KBM-7 (cell line): Measurements from ENCODE around the gene AGO4.
"Not testable (repeated sequence)": the region's sequence is repeated elsewhere in the genome, so short reads cannot be mapped to it uniquely, and the experiment has no call there.

Source experiments
- DNase-seq: peaks from one replicate; pipeline ENCODE4 v3.0.0-alpha.2; 2015
- in situ Hi-C: fragments of 300-500 bp; cut with MboI; formaldehyde crosslinking; loops from 2 replicates; pipeline ENCODE4 v1.14.3; 2020; ENCODE audit warnings: low sequenced_read_pairs, low pct_unique_long_range_greater_than_20kb, mixed read lengths

The AGO4 gene

DNA sequence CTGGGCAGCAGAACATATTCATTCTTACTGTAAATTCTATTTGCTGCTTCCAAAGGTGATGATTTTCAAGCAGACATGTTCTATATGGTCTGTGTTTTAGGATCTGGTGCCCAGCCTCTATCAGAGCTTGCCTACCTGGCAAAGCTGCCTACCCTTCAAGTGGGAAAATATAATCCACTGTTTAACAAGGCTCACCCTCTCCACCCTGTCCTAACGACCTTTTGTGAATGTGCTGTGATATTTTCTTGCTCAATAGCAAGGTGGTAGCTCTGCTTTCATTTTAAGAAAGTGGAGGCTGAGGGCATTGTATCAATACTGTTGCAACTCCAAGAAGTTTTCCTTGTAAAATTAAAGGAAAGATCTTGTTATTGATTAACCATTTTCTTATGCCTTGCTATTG lies 49.1 kb downstream of the AGO4 start:
- DNase-seq: no peak
- in situ Hi-C loops: no loop called here

DNA sequence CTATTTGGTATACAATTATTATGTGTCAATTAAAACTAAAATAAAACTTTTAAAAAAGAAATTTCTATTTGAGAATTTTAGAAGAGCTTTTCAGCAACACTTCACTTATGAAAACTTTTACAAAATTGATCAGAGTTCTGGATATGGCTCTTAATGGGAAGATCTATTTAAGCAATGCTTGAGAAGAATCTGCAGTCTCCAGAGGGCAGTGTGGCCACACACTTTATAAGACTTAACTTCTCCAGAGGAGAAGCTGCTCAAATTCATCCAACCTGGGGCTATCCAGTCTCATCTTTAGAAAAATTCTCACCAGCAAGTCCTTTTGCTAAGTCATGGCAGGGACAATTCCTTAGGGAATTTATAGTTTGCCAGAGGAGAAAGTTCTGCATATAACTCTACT lies 50.0 kb downstream of the AGO4 start:
- in situ Hi-C loops: no loop called here
- peak; percentile 47 for DNase-seq

GRCh38 chr1:35860696-35861095 lies 52.9 kb downstream of the AGO4 start:
- in situ Hi-C loops: no loop called here
- peak; percentile 61 for DNase-seq

DNA sequence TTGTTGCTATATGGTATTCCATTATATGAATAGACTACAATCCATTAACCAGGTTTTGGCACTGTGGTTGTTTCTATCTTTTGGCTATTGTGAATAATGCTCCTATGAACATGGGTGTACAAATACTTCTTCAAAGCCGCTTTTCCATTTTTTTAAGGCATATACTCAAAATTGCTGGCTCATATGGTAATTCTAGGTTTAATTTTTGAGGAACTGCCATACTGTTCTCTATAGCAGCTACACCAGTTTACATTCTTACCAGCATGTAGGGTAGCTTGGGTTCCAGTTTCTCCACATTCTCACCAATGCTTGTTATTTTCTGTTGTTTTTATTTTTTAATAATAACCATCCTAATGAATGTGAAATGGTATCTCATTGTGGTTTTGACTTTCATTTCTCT lies 55.3 kb downstream of the AGO4 start:
- DNase-seq: no peak
- in situ Hi-C loops: no loop called here

GRCh38 chr1:35863881-35864625 lies 56.2 kb downstream of the AGO4 start:
- in situ Hi-C loops: no loop called here
- no peak for DNase-seq

DNA sequence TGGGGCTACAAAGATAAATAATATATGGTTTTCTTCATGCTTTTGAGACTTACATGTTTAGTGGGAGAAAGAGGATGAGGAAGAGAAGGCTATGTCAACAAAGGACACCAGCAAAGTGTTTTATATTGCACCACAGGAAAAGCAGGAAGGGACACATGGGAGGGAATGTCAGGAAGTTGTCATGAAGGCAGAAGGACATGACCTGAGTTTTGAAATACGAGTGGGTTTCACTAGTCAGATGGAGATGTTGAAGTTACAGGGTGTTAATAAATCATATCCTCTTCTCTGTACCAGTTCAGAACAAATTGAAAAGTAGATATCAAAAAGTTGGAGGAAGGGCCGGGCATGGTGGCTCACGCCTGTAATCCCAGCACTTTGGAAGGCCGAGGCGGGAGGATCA lies 57.0 kb downstream of the AGO4 start:
- in situ Hi-C loops: no loop called here
- DNase-seq: no peak

DNA sequence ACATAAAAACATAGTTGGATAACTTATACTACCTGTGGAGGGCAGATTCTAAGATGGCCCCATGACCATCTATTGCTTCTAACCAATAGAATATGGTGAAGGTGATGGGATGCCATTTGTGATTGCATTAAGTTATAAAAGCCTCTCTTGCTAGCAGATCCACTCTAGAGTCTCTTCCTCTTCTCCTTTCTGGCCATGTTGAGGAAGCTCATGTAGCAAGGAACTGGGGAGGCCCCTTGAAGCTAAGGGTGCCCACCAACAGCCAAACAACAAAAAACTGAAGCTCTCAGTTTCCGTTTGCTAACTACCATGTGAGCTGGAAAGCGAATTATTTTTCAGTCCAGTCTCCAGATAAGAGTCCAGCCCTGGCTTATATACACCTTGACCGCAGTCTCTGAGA lies 59.2 kb downstream of the AGO4 start:
- DNase-seq: peak; percentile 40
- in situ Hi-C loops: no loop called here

DNA sequence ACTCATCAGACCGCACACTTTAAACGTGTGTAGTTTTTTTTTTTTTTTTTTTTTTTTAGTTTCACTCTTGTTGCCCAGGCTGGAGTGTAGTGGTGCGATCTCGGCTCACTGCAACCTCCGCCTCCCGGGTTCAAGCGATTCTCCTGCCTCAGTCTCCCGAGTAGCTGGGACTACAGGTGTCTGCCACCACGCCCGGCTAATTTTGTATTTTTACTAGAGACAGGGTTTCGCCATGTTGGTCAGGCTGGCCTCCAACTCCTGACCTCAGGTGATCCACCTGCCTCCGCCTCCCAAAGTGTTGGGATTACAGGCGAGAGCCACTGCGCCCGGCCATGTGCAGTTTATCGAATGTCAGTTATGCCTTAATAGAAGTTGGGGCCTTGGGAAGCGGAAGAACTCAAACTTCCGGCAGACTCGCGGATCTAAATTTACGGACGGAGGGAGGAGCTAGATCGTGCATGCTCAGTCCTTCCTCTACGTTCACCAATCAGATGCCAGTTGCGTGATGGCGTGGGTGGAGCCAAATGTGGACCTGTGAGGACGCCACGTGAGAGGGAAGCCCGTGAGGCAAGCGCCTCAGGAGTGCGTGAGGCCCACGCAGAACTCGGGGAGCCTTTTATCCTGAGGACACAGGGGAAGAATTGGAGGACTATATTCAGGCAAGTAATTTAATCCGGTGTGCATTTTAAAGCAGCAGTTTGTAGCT lies 61.6 kb downstream of the AGO4 start:
- not testable (repeated sequence) for DNase-seq

GRCh38 chr1:35870651-35871309 lies 63.0 kb downstream of the AGO4 start:
- in situ Hi-C loops: no loop called here
- DNase-seq: no peak

More for the DNA sequence above, 61.6 kb downstream of the AGO4 start:
- in situ Hi-C loops: not testable (repeated sequence)

DNA sequence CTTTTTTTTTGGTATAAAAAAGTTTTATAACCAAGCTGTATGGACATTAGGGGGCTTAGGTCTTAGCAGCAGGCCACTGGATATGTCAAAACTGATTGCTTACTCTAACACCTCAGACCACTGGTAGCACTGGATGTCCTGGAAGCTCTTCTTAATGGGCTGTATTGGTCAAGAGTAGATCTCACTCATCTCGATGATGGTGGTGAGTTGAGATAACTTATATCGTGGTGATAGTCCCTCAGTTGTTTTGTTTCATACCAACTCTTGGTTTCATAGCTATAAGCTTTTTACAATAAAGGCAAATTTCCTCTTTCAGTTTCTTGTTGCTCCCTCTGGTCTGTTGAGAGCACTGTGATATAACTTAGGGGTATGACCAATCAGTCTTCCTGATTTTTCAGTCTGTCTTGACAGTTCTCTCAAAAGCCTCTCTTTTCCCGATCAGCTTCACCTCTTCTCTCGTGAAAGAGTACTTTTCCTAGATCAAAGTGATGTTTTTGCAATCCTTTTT lies 65.5 kb downstream of the AGO4 start:
- in situ Hi-C loops: no loop called here
- no peak for DNase-seq

GRCh38 chr1:35874115-35874514 lies 66.3 kb downstream of the AGO4 start:
- DNase-seq, in situ Hi-C loops: not testable (repeated sequence)

- DNase-seq: no peak
- in situ Hi-C loops: no loop called here
These were observed 69.2 kb downstream of the AGO4 start for GRCh38 chr1:35876988-35877387.

DNA sequence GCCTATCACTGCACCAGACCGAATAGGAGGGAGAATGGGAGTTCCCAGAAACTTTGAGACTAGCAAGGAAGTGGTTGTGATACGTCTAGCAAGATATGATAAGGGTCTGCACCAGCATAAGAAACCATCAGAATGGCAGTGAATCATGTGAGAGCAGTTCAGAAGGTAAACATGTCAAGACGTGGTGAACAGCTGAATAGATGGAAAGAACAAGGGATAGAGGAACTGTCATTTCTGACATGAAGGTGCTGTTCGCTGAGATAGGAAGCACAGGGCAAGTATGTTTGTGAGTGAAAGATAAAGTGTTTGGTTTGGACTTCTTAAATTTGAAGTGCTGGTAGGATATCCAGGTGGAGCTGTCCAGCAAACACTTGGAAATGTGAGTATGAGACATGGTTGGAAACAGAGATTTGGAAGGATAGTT lies 74.0 kb downstream of the AGO4 start:
- DNase-seq: no peak
- in situ Hi-C loops: no loop called here

GRCh38 chr1:35882586-35882944 lies 74.7 kb downstream of the AGO4 start:
- no peak for DNase-seq
- in situ Hi-C loops: no loop called here

DNA sequence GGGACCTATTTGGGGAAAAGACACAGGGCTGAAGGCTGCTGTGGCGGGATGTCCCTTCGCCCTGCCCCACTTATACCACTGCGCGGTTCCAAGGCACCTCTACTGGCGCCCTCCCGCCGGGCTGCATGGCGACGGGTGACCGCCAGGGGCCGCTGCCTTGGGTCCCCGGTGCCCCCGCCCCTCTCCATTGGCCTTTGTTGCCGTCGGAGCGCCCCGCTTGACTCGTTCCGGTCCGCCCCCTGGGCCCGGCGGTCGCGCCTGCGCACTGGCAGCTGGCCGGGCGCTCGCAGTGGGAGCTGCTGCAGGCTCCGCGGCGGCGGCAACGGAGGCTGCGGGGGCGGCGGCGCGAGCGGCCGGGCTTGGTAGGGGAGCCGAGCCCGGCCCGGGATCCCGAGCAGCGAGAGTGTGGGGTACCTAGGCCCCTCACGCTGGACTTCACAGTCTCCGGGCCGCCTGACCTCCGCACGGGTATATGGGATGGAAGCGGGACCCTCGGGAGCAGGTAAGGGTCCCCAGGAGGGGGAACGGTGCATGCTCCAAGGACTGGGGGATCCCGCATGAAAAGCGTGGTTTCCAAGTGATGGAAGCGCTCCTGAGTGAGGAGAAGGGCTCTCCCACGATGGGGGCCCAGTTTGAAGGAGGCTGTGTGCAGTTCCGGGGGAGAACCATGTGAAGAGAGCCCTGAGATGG lies 75.3 kb downstream of the AGO4 start, which contains the start of gene AGO1:
Gene AGO1 (plus strand): TSS at position 265 of the 690 bp plus-strand sequence. CDS start 213 bp downstream, at position 478.
- in situ Hi-C loops: no loop called here
- peak; percentile 93 for DNase-seq

DNA sequence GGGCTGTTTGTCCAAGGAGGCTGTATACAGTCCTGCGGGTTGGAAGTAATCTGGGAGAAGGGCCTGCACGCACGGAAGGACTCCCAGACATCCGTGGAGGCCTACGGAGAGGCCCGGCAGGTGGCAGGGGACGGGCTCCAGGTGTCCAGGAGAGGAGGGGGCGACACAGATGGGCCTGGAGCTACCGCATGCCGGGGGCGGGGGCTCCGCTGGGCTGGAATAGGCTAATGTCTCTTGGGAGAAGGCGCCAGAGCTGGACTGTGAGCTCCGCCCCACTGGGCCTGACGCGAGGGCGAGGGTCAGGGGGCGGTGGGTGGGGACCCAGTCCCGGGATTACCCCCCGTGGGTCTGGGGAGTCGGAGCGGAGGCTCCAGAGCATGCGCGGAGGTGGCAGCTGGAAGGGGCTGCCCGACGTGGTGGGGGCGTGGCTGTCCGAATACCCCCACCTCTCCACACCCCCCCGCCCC lies 75.9 kb downstream of the AGO4 start:
- in situ Hi-C loops: no loop called here
- no peak for DNase-seq

DNA sequence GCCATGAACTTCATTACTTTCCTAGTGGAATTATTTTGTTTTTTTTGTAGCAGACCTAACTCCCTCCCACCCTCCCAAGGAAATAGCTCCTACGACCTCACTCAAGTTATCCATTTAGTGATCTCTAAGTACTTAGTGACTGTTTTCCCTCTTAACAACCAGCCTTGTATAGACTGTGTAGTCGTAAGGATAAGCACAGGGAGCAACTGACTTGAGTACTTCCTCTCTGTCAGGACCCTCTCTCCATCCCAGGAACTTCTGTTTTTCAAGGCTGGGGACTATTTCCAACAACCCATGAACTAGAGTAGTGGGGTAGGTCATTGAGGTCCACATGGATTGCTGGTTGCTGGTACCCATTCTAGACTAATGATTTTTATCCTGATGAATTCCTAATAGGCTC lies 77.1 kb downstream of the AGO4 start:
- in situ Hi-C loops: no loop called here
- no peak for DNase-seq

DNA sequence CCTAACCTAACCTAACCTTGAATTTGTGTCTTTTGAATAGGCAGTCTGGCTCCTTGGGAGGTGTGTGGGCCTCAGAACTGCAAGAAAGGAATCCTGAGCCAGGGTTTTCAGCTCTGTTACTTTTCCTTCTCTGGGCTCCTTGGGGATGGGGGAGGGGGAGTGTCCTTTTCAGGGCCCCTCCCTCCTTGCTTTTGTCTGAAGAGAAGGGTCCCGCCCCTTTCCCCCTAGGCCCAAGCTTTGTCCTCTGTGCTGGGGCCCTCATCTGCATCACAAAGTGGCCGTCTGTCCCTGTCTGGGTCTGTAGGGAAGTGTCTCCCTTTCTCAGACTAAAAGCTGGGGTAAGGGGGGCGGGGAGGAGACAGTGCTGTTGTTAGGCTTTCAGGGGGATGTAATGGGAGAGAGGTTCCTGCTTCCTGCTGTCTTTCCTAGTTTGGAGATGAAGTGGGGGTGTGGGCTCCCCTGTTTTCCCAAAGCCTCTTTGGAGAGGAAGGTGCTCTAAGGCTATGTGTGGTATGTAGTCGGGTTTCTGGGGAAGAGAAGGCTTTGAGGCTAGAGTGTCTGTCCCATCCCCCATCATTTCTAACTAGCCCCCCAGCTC lies 78.2 kb downstream of the AGO4 start:
- DNase-seq: no peak
- in situ Hi-C loops: no loop called here
